Measurements from ENCODE around the gene AUTS2. TPM values are rescaled to one million over a fixed set of nuclear protein-coding genes. Genes with fewer than 3 reads are reported as not detected.

The AUTS2 gene
- total and polyA plus RNA-seq, 2 donors (not counting 1 experiment from before 2014, with no cell fraction given) = 0.60 to 9.1 TPM

DNA sequence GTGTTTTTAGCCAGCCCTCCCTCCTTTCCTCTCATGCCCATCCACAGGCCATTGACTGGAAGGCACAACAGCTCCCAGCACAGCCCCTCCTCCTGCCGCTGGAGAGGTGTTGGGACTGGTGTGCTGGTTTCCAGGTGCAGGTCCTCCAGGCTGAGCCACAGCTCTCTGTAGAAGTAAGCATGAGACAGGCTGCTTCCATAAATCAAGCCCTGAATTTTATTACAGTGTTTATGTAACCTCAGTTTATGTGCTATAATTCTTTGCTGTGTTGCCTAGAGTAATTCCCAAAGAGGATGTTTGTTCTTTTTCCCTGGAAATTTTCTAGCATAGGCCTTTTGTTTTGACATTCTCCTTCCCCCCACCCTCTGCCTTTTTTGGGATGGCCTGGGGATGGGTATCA, 445.8 kb downstream of the AUTS2 start:
- Histone ChIP-seq H3K79me2 (ENCODE audit: control insufficient read depth, insufficient read depth, low read length) (no peaks in the 10 kb centered on the region), H4K20me1 (ENCODE audit: control insufficient read depth, extremely low read depth, insufficient read depth, low read length) (no peaks in the 10 kb centered on the region), H3K4me1 (ENCODE audit: control insufficient read depth, extremely low read depth, insufficient read depth, low read length) (no peaks in the 10 kb centered on the region), H3K27me3 (ENCODE audit: control insufficient read depth, insufficient read depth, low read length) (no peaks in the 10 kb centered on the region), H2AFZ (ENCODE audit: low read length) (no peak overlapping the region), H3K4me2 (ENCODE audit: extremely low read depth, insufficient read depth, low read length) (no peak overlapping the region), H3K36me3 (ENCODE audit: control insufficient read depth, insufficient read depth, low read length) (no peaks in the 10 kb centered on the region), H3K9ac (ENCODE audit: insufficient read depth, low read length) (no peak overlapping the region), H3K27ac (ENCODE audit: insufficient read depth, low read length) (no peak overlapping the region), H3K9me3 (ENCODE audit: control insufficient read depth, insufficient read depth, low read depth, low read length) (no peaks in the 10 kb centered on the region), H3K4me3 (replicated peaks in 1 of 4; ENCODE audit: control extremely low read depth in 1 of 4, insufficient read depth in 1 of 4, low read depth in 3 of 4, low read length in 4 of 4) (no peak overlapping the region)
- DNase-seq (ENCODE audit: low read depth in 2 of 2) = no peak
- no peak for TF ChIP-seq EZH2 (IDR thresholded peaks at IDR 0.05; ENCODE audit: low read length, missing control alignments)
- TF ChIP-seq, protein P1, sequence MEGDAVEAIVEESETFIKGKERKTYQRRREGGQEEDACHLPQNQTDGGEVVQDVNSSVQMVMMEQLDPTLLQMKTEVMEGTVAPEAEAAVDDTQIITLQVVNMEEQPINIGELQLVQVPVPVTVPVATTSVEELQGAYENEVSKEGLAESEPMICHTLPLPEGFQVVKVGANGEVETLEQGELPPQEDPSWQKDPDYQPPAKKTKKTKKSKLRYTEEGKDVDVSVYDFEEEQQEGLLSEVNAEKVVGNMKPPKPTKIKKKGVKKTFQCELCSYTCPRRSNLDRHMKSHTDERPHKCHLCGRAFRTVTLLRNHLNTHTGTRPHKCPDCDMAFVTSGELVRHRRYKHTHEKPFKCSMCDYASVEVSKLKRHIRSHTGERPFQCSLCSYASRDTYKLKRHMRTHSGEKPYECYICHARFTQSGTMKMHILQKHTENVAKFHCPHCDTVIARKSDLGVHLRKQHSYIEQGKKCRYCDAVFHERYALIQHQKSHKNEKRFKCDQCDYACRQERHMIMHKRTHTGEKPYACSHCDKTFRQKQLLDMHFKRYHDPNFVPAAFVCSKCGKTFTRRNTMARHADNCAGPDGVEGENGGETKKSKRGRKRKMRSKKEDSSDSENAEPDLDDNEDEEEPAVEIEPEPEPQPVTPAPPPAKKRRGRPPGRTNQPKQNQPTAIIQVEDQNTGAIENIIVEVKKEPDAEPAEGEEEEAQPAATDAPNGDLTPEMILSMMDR (conservative IDR thresholded peaks at IDR 0.05 in 1 of 2, IDR thresholded peaks at IDR 0.05 in 1 of 2; ENCODE audit: low read depth in 1 of 2, low read length in 2 of 2) = no peak

DNA sequence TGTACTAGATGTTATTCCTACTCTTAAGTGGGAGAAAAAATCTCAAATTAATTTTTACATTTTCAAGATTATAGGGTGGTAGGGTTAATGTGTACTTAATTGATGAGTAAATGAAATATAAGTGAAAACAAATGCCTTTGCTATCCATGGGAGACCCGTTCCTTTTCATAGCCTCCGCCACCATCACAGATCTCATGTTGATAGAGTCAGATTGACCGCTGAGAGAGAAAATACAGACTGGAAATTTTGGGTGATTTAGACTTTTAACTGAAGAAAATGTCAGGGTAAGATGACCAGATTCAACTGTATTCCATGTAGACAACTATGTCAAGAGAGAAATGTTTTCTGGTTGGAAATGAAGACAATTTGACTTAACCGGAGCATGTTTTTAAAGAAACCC, 446.2 kb downstream of the AUTS2 start:
- Histone ChIP-seq H3K4me2 (ENCODE audit: extremely low read depth, insufficient read depth, low read length) (no peak overlapping the region), H3K27ac (ENCODE audit: insufficient read depth, low read length) (no peak overlapping the region), H3K79me2 (ENCODE audit: control insufficient read depth, insufficient read depth, low read length) (no peaks in the 10 kb centered on the region), H3K9me3 (ENCODE audit: control insufficient read depth, insufficient read depth, low read depth, low read length) (no peaks in the 10 kb centered on the region), H2AFZ (ENCODE audit: low read length) (no peak overlapping the region), H3K4me1 (ENCODE audit: control insufficient read depth, extremely low read depth, insufficient read depth, low read length) (no peaks in the 10 kb centered on the region), H4K20me1 (ENCODE audit: control insufficient read depth, extremely low read depth, insufficient read depth, low read length) (no peaks in the 10 kb centered on the region), H3K27me3 (ENCODE audit: control insufficient read depth, insufficient read depth, low read length) (no peaks in the 10 kb centered on the region), H3K4me3 (replicated peaks in 1 of 4; ENCODE audit: control extremely low read depth in 1 of 4, insufficient read depth in 1 of 4, low read depth in 3 of 4, low read length in 4 of 4) (no peak overlapping the region), H3K9ac (ENCODE audit: insufficient read depth, low read length) (no peak overlapping the region), H3K36me3 (ENCODE audit: control insufficient read depth, insufficient read depth, low read length) (no peaks in the 10 kb centered on the region)
- DNase-seq (ENCODE audit: low read depth in 2 of 2) = no peak
- TF ChIP-seq, protein P1 (conservative IDR thresholded peaks at IDR 0.05 in 1 of 2, IDR thresholded peaks at IDR 0.05 in 1 of 2; ENCODE audit: low read depth in 1 of 2, low read length in 2 of 2) = no peak
- TF ChIP-seq EZH2 (IDR thresholded peaks at IDR 0.05; ENCODE audit: low read length, missing control alignments) = no peak

DNA sequence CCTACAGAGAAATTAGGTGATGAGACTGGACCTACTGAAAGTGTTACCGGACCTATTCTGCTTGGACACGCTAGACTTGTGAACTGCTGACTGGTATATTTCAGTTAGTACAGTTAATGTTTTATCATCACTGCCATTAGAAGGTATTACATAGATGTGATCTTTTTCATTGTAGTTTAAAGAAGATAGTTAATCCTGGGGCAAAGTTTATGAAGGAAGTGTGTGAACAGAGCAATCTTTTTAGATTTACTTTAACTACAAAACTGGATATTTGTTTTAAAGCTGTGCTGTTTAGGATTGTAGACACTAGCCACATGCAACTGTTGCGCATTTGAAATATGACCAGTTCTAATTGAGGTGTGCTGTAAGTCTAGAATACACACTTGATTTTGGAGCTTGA, 446.7 kb downstream of the AUTS2 start:
- no peak for TF ChIP-seq EZH2 (IDR thresholded peaks at IDR 0.05; ENCODE audit: low read length, missing control alignments)
- TF ChIP-seq, protein P1 (conservative IDR thresholded peaks at IDR 0.05 in 1 of 2, IDR thresholded peaks at IDR 0.05 in 1 of 2; ENCODE audit: low read depth in 1 of 2, low read length in 2 of 2) = no peak

More for the DNA sequence above, 446.7 kb downstream of the AUTS2 start:
- H3K36me3 ChIP-seq (ENCODE audit: control insufficient read depth, insufficient read depth, low read length) = no peaks in the 10 kb centered on the region
- DNase-seq (ENCODE audit: low read depth in 2 of 2) = no peak
- no peak overlapping the region for H3K27ac ChIP-seq (ENCODE audit: insufficient read depth, low read length)
- no peak overlapping the region for H3K4me2 ChIP-seq (ENCODE audit: extremely low read depth, insufficient read depth, low read length)
- H3K27me3 ChIP-seq (ENCODE audit: control insufficient read depth, insufficient read depth, low read length) = no peaks in the 10 kb centered on the region
- no peak overlapping the region for H3K9ac ChIP-seq (ENCODE audit: insufficient read depth, low read length)
- no peaks in the 10 kb centered on the region for H3K79me2 ChIP-seq (ENCODE audit: control insufficient read depth, insufficient read depth, low read length)
- H3K4me3 ChIP-seq (replicated peaks in 1 of 4; ENCODE audit: control extremely low read depth in 1 of 4, insufficient read depth in 1 of 4, low read depth in 3 of 4, low read length in 4 of 4) = no peak overlapping the region
- H3K4me1 ChIP-seq (ENCODE audit: control insufficient read depth, extremely low read depth, insufficient read depth, low read length) = no peaks in the 10 kb centered on the region
- H3K9me3 ChIP-seq (ENCODE audit: control insufficient read depth, insufficient read depth, low read depth, low read length) = no peaks in the 10 kb centered on the region
- no peak overlapping the region for H2AFZ ChIP-seq (ENCODE audit: low read length)
- no peaks in the 10 kb centered on the region for H4K20me1 ChIP-seq (ENCODE audit: control insufficient read depth, extremely low read depth, insufficient read depth, low read length)
